Neuronal stem cell (in vitro differentiated cells): ENCODE measurements around the gene ZNF385C. TPM values are rescaled to one million over a fixed set of nuclear protein-coding genes. Genes with fewer than 3 reads are reported as not detected.
"Not testable (repeated sequence)": the region's sequence is repeated elsewhere in the genome, so short reads cannot be mapped to it uniquely, and the experiment has no call there.

Experiments used
- DNase-seq: peaks from one replicate; pipeline ENCODE4 v3.0.0-alpha.2; 2013; ENCODE audit warnings: low spot score
- H2AFZ ChIP-seq: one replicate; pipeline ENCODE4 v1.6.1; 2013; ENCODE audit warnings: mild to moderate bottlenecking, low read length, inconsistent platforms
- H2AK5ac ChIP-seq: 2 replicates; pipeline ENCODE4 v1.6.1; 2013; ENCODE audit warnings: low read depth, mild to moderate bottlenecking, inconsistent platforms, low read length, moderate library complexity, mixed read lengths
- H2BK120ac ChIP-seq: 2 replicates; pipeline ENCODE4 v1.6.1; 2013; ENCODE audit warnings: low read depth, mild to moderate bottlenecking, inconsistent platforms, low read length, moderate library complexity, mixed read lengths
- H2BK12ac ChIP-seq: one replicate; pipeline ENCODE4 v1.6.1; 2013; ENCODE audit warnings: low read length, inconsistent platforms
- H2BK15ac ChIP-seq: 2 replicates; pipeline ENCODE4 v1.6.1; 2013; ENCODE audit warnings: mild to moderate bottlenecking, low read length, inconsistent platforms, mixed read lengths
- H2BK5ac ChIP-seq: one replicate; pipeline ENCODE4 v1.6.1; 2013; ENCODE audit warnings: inconsistent platforms, mild to moderate bottlenecking, low read length, moderate library complexity
- H3K14ac ChIP-seq: one replicate; pipeline ENCODE4 v1.6.1; 2013; ENCODE audit warnings: low read length, inconsistent platforms
- H3K18ac ChIP-seq: 2 replicates; pipeline ENCODE4 v1.6.1; 2013; ENCODE audit warnings: low read length, inconsistent platforms
- H3K23ac ChIP-seq: 2 replicates; pipeline ENCODE4 v1.6.1; 2013; ENCODE audit warnings: low read depth, mild to moderate bottlenecking, mixed read lengths, low read length, inconsistent platforms; ENCODE audit not compliant: poor library complexity
- H3K27ac ChIP-seq: replicated peaks from 3 replicates; pipeline ENCODE4 v1.5.1; 2013; ENCODE audit warnings: low read length, inconsistent platforms
- H3K27me3 ChIP-seq, 3 experiments: 2 replicates each; pipeline ENCODE4 v1.6.1; 2013; ENCODE audit warnings: low read length in 3 of 3, mild to moderate bottlenecking in 2 of 3, inconsistent platforms in 1 of 3, low read depth in 1 of 3, mixed read lengths in 1 of 3, moderate library complexity in 1 of 3; ENCODE audit not compliant: control insufficient read depth in 3 of 3, insufficient read depth in 3 of 3
- H3K36me3 ChIP-seq, 2 donors: replicated peaks in 1 of 2; 2 replicates each; pipeline ENCODE4 v1.6.1; 2013; ENCODE audit warnings: low read length in 2 of 2; ENCODE audit not compliant: control insufficient read depth in 2 of 2, insufficient read depth in 2 of 2
- H3K4ac ChIP-seq: 2 replicates; pipeline ENCODE4 v1.6.1; 2013; ENCODE audit warnings: inconsistent platforms, mild to moderate bottlenecking, low read length, moderate library complexity
- H3K4me1 ChIP-seq, 2 donors: 1 replicate in 1 of 2; 2 replicates in 1 of 2; pipeline ENCODE4 v1.6.1; 2013; ENCODE audit warnings: low read length in 2 of 2, low read depth in 1 of 2; ENCODE audit not compliant: control insufficient read depth in 2 of 2, insufficient read depth in 1 of 2
- H3K4me2 ChIP-seq: one replicate; pipeline ENCODE4 v1.6.1; 2013; ENCODE audit warnings: mild to moderate bottlenecking, low read length, inconsistent platforms; ENCODE audit not compliant: insufficient read depth, poor library complexity, severe bottlenecking
- H3K4me3 ChIP-seq, 2 donors: 2 replicates each; pipeline ENCODE4 v1.5.1; 2013; ENCODE audit warnings: low read length in 2 of 2, mild to moderate bottlenecking in 2 of 2, inconsistent platforms in 1 of 2, moderate library complexity in 1 of 2
- H3K79me1 ChIP-seq: one replicate; pipeline ENCODE4 v1.6.1; 2013; ENCODE audit warnings: low read depth, mild to moderate bottlenecking, inconsistent platforms, low read length, moderate library complexity
- H3K9ac ChIP-seq: one replicate; pipeline ENCODE4 v1.6.1; 2013; ENCODE audit warnings: mild to moderate bottlenecking, low read depth, low read length, inconsistent platforms; ENCODE audit not compliant: poor library complexity
- H3K9me3 ChIP-seq, 2 donors: replicated peaks in 1 of 2; 2 replicates each; pipeline versions ENCODE3 to v1.6.1; 2013; ENCODE audit warnings: low read length in 2 of 2, mild to moderate bottlenecking in 2 of 2, inconsistent platforms in 1 of 2, low read depth in 1 of 2, mixed read lengths in 1 of 2, moderate library complexity in 1 of 2; ENCODE audit not compliant: control insufficient read depth in 2 of 2, insufficient read depth in 1 of 2
- H4K8ac ChIP-seq: one replicate; pipeline ENCODE4 v1.6.1; 2013; ENCODE audit warnings: low read depth, mild to moderate bottlenecking, inconsistent platforms, low read length, moderate library complexity
- H4K91ac ChIP-seq: one replicate; pipeline ENCODE4 v1.6.1; 2013; ENCODE audit warnings: low read length, low read depth, mild to moderate bottlenecking, inconsistent platforms; ENCODE audit not compliant: poor library complexity
- WGBS, 2 donors: extraction: QIAGEN DNeasy Blood & Tissue Kit; methylation state at CpG; one replicate each; pipeline ENCODE4 v1.1.7; 2013; ENCODE audit warnings: missing lambda C conversion rate in 2 of 2, mixed read lengths in 1 of 2; ENCODE audit not compliant: insufficient read length in 2 of 2, insufficient replicate concordance in 1 of 2; ENCODE audit errors: extremely low coverage in 2 of 2; 5-methylcytosine and 5-hydroxymethylcytosine counted together
- polyA plus RNA-seq, 2 experiments: library from polyadenylated mRNA; stranded (reverse); fragments of 200-250 nt; gene quantifications; one replicate each; pipeline ENCODE4 v1.2.3, GENCODE V29; 2013

Gene ZNF385C, protein sequence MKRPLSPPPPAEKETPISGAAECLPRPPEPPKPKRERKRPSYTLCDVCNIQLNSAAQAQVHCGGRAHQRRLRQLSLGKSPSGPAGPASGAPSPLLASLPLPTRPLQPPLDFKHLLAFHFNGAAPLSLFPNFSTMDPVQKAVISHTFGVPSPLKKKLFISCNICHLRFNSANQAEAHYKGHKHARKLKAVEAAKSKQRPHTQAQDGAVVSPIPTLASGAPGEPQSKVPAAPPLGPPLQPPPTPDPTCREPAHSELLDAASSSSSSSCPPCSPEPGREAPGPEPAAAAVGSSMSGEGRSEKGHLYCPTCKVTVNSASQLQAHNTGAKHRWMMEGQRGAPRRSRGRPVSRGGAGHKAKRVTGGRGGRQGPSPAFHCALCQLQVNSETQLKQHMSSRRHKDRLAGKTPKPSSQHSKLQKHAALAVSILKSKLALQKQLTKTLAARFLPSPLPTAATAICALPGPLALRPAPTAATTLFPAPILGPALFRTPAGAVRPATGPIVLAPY
- 4.2 TPM for polyA plus RNA-seq (2013, experiment 1 of 2)
- polyA plus RNA-seq (2013, experiment 2 of 2) = 4.2 TPM

DNA sequence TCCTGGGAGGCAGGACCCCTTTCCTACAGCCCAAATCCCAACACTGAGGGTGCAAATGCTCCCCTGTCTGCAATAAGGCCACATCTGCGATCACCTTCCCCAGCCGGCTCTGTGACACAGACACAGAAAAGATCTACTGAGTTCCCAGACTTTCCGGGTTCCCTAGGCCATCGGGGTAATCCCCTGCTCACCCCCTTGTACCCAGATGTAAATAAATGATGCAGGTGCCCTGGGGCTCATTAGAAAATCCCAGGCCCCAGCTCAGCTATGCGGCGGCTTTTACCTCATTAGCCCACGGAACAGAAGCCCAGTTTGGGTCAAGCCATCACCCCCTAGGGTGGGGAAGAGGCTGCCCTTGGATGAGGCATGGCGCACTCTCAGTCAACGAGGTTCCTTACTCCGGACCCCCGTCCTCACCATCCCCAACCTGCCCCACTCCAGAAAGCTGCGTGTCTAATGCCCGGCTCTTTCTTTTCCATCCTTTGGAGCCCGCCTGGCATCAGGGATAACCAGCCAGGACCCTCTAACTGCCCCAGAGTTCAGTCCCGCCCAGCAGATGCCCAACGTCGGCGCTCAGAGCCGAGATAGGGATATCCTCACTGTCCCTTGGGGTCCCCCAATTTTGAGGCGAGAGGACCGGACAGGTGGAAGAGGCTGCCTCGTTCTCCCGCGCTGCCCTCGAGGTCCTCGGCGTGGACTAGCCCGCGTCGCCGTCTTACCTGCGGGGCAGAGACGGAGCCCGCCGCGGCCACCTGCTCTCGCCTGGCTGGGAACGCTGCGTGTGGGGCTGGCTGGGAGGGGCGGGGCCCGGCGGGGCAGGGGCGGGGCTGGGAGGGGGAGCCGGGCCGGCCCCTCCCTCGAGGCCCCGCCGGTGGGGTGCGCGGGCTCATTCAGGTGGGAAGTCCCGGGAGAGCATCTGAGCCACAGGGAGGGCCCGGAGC lies at the start of gene ZNF385C:
ZNF385C (minus strand) TSS at position 783 of the 941 bp plus-strand sequence. CDS start 35,417 bp downstream, outside the sequence.
- Histone ChIP-seq H2AFZ (peak within 1 kb of the TSS; percentile 31), H3K4ac (no peak within 1 kb of the TSS), H3K9ac (peak within 1 kb of the TSS; percentile 12), H3K18ac (peak within 1 kb of the TSS; percentile 74), H2BK15ac (peak within 1 kb of the TSS; percentile 53), H3K4me1 (peaks cover 6 to 15% of the 10 kb centered on the region in 2 donors), H3K27ac (no peak within 1 kb of the TSS), H3K4me3 (no peak within 1 kb of the TSS), H2BK120ac (no peak within 1 kb of the TSS), H3K23ac (no peak within 1 kb of the TSS), H3K36me3 (no peaks in the 10 kb centered on the region), H3K27me3 (peaks cover 5 to 70% (median 19%) of the 10 kb centered on the region in 3 experiments), H4K91ac (no peak within 1 kb of the TSS), H3K4me2 (peak within 1 kb of the TSS; percentile 75), H2AK5ac (no peak within 1 kb of the TSS), H4K8ac (no peak within 1 kb of the TSS), H3K14ac (no peak within 1 kb of the TSS), H3K9me3 (no peaks in the 10 kb centered on the region), H3K79me1 (no peaks in the 10 kb centered on the region), H2BK12ac (no peak within 1 kb of the TSS), H2BK5ac (no peak within 1 kb of the TSS)
- WGBS, 2 donors = no CpG with 5 or more reads among the region's 52 CpGs
- no peak for DNase-seq

DNA sequence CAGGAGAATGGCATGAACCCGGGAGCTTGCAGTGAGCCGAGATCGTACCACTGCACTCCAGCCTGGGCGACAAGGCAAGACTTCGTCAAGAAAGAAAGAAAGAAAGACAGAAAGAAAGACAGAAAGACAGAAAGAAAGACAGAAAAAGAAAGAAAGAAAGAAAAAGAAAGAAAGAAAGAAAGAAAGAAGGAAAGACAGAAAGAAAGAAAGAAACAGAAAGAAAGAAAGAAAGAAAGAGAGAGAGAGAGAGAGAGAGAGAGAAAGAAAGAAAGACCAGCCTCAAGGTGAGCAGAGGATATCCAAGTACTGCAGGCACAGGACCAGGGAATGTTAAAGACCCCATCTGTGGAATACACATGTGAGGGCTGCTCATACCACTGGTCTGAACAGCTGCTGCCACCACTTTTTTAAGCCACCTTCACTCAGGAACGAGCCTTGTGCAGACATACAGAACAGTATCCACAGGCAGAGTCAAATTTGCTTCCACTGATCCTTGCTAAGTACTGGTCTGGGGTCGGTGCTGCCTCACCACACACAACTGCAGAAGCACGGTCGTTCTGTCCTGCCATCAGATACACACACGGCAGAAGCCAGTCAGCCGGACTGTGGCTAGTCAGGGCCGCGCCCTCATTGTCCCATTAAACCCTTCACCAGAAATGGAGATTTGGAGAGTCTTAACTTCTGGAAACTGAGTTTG lies 48.8 kb upstream of the ZNF385C start:
- no peak overlapping the region for H3K23ac ChIP-seq
- no peaks in the 10 kb centered on the region for H3K9me3 ChIP-seq
- H3K14ac ChIP-seq = no peak overlapping the region
- no peak overlapping the region for H4K91ac ChIP-seq
- H2BK5ac ChIP-seq = no peak overlapping the region
- no peak overlapping the region for H2BK120ac ChIP-seq
- no peaks in the 10 kb centered on the region for H3K27me3 ChIP-seq
- DNase-seq = no peak
- no CpG with 5 or more reads among the region's 13 CpGs for WGBS, 2 donors
- no peak overlapping the region for H3K9ac ChIP-seq
- H3K4me1 ChIP-seq = peaks cover 10 to 11% of the 10 kb centered on the region in 2 donors
- H4K8ac ChIP-seq = no peak overlapping the region
- H3K18ac ChIP-seq = no peak overlapping the region
- H2AK5ac ChIP-seq = no peak overlapping the region
- H3K27ac ChIP-seq = no peak overlapping the region
- H2AFZ ChIP-seq = no peak overlapping the region
- peaks cover 2% of the 10 kb centered on the region for H3K79me1 ChIP-seq
- H3K4me2 ChIP-seq = no peak overlapping the region
- peaks cover 3 to 58% of the 10 kb centered on the region in 2 donors for H3K36me3 ChIP-seq
- no peak overlapping the region for H3K4ac ChIP-seq
- no peak overlapping the region for H3K4me3 ChIP-seq
- H2BK12ac ChIP-seq = no peak overlapping the region
- H2BK15ac ChIP-seq = no peak overlapping the region

DNA sequence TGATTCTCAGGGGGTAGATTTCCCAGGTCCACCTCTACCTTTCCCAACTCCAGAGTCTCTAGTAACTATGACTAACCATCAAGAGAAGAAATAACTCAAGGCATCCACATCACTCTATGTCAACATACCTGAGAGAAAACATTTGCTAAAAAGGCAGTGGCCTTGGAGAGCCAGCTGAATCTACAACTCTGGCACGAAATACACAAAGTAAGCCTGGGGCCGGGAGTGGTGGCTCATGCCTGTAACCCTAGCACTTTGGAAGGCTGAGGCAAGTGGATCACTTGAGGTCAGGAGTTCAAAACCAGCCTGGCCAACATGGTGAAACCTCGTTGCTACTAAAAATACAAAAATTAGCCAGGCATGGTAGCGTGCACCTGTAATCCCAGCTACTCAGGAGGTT lies 44.9 kb upstream of the ZNF385C start:
- H3K4me2 ChIP-seq, H3K23ac ChIP-seq, H3K4ac ChIP-seq, H3K9ac ChIP-seq, H3K79me1 ChIP-seq, H3K9me3 ChIP-seq, DNase-seq, H3K14ac ChIP-seq, H4K8ac ChIP-seq, H3K27me3 ChIP-seq, H2BK5ac ChIP-seq, H2AFZ ChIP-seq, H3K18ac ChIP-seq, H3K4me3 ChIP-seq, H4K91ac ChIP-seq, H2BK120ac ChIP-seq, H2BK12ac ChIP-seq, H2BK15ac ChIP-seq, H2AK5ac ChIP-seq: not testable (repeated sequence)
- WGBS, 2 donors = no CpG with 5 or more reads among the region's 4 CpGs
- Histone ChIP-seq H3K36me3 (peaks cover 6 to 39% of the 10 kb centered on the region in 2 donors), H3K27ac (peak overlapping the region; percentile 71), H3K4me1 (peaks cover 7 to 18% of the 10 kb centered on the region in 2 donors)
